SK-N-MC (cell line): Measurements from ENCODE around the gene KCNG1.

Experiments
- EZH2 ChIP-seq: fragments of 200-600 bp; sonication (generic); IDR thresholded peaks from one replicate; pipeline ENCODE4 v1.6.1; 2017; ENCODE audit warnings: antibody characterized with exemption
- FOXP2 ChIP-seq: optimal IDR thresholded peaks from 2 replicates; pipeline ENCODE3; 2011; ENCODE audit warnings: mild to moderate bottlenecking, moderate library complexity; ENCODE audit not compliant: insufficient read depth; ENCODE audit errors: extremely low read length, control extremely low read depth
- POLR2AphosphoS5 ChIP-seq: IDR thresholded peaks from 2 replicates; pipeline ENCODE4 v1.6.1; 2012; ENCODE audit warnings: mild to moderate bottlenecking, low read depth, low read length, borderline replicate concordance

GRCh38 chr20:51042064-51042463 is 19.2 kb upstream of the KCNG1 start:
- TF ChIP-seq EZH2 = no peak
- TF ChIP-seq POLR2AphosphoS5 = no peak
- no peak for TF ChIP-seq FOXP2
